ENCODE measurements around the gene TNP2.

DNA sequence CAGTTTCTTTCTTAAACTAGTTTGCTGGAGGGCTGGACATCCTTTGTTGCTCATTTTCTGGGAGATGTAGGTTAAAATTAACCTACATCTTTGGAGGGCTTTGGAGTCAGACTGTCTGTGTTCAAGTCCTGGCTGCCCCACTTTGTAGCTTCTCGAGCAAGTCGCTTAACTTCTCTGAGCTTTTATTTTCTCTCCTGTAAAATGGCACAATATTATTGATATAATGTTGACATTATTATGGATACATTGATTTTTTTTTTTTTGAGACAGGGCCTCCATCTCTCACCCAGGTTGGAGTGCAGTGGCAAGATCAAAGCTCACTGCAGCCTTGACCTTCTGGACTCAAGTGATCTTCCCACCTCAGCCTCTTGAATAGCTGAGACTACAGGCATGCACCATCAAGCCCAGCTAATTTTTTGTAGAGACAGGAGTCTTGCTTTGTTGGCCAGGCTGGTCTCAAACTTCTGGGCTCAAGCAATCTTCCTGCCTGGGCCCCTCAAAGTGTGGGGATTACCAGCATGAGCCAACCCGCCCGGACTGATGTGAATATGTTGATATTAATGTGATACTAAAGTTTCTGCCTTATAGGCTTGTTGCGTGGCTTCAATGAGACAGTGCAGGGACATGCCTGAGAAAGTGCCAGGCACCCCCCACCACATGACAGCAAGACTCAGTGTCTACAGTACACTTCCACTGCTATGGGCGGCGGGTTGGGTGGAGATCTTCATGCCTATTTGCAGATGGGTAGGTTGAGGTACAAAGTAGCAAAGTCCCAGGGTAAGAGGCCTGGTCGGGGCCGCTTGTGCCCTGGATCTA is 44.6 kb upstream of the TNP2 start:
- TF ChIP-seq, protein P1, sequence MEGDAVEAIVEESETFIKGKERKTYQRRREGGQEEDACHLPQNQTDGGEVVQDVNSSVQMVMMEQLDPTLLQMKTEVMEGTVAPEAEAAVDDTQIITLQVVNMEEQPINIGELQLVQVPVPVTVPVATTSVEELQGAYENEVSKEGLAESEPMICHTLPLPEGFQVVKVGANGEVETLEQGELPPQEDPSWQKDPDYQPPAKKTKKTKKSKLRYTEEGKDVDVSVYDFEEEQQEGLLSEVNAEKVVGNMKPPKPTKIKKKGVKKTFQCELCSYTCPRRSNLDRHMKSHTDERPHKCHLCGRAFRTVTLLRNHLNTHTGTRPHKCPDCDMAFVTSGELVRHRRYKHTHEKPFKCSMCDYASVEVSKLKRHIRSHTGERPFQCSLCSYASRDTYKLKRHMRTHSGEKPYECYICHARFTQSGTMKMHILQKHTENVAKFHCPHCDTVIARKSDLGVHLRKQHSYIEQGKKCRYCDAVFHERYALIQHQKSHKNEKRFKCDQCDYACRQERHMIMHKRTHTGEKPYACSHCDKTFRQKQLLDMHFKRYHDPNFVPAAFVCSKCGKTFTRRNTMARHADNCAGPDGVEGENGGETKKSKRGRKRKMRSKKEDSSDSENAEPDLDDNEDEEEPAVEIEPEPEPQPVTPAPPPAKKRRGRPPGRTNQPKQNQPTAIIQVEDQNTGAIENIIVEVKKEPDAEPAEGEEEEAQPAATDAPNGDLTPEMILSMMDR (IDR thresholded peaks at IDR 0.05): no peak
- no peak for TF ChIP-seq POLR2AphosphoS5 (IDR thresholded peaks at IDR 0.05; ENCODE audit: insufficient read depth in 1 of 2, low read depth in 1 of 2)
- no peak for TF ChIP-seq POLR2A (IDR thresholded peaks at IDR 0.05)
